ENCODE measurements around the gene FRMD4A. TPM values are rescaled to one million over a fixed set of nuclear protein-coding genes. Genes with fewer than 3 reads are reported as not detected.

FRMD4A gene
- total RNA-seq, 1 experiment from 2014 or later, result 19.6 TPM

GRCh38 chr10:13893926-13894325 is 436.8 kb downstream of the FRMD4A start:
- H2BK12ac ChIP-seq (ENCODE audit: insufficient read length, low read depth, low read length), result no peak overlapping the region
- no peak overlapping the region for H4K8ac ChIP-seq (replicated peaks; ENCODE audit: insufficient read length, low read depth, low read length)
- H3K18ac ChIP-seq (ENCODE audit: insufficient read length, low read depth, low read length), result no peak overlapping the region
- no peak overlapping the region for H3K56ac ChIP-seq (ENCODE audit: insufficient read length, low read depth, low read length)
- H3K27me3 Mint-ChIP-seq (ENCODE audit: low read depth), result peaks cover 37% of the 10 kb centered on the region
- H4K5ac ChIP-seq (ENCODE audit: insufficient read length, low read depth, low read length), result no peak overlapping the region
- H2AFZ ChIP-seq (ENCODE audit: low read length), result no peak overlapping the region
- peaks cover 37 to 42% of the 10 kb centered on the region in 2 experiments for H3K4me1 Mint-ChIP-seq
- H3K79me1 ChIP-seq (ENCODE audit: insufficient read depth, low read depth, low read length, poor library complexity, severe bottlenecking), result no peaks in the 10 kb centered on the region
- H3K79me2 ChIP-seq (ENCODE audit: insufficient read depth, low read length), result peaks cover 9% of the 10 kb centered on the region; the same call in 1 of the 2 replicates
- DNase-seq, result no peak
- no peaks in the 10 kb centered on the region; the same call in 1 of the 2 replicates for H3K27me3 ChIP-seq (ENCODE audit: insufficient read depth, low read length)
- H3T11ph ChIP-seq (ENCODE audit: low read length), result no peak overlapping the region
- no peak overlapping the region for H4K91ac ChIP-seq (ENCODE audit: insufficient read length, low read depth, low read length)
- no peak overlapping the region for H3K4me2 ChIP-seq (ENCODE audit: insufficient read depth, insufficient read length, low read length)
- H3K4me1 ChIP-seq (ENCODE audit: insufficient read depth, low read length), result peaks cover 4% of the 10 kb centered on the region; the same call in 1 of the 2 replicates
- no peak overlapping the region for H2BK15ac ChIP-seq (ENCODE audit: low read depth, low read length)
- peaks cover 0 to 1% (median 0%) of the 10 kb centered on the region in 3 experiments; a peak in 1 of 7 replicates for H3K36me3 Mint-ChIP-seq (ENCODE audit: insufficient read depth in 1 of 3, low read depth in 3 of 3)
- H3K4me3 Mint-ChIP-seq, result peak overlapping the region in 1 of 2 experiments; percentile 58; a peak in 1 of 5 replicates
- H3K4ac ChIP-seq (ENCODE audit: low read depth, low read length), result no peak overlapping the region
- no peak overlapping the region for H2BK120ac ChIP-seq (ENCODE audit: low read depth, low read length, poor library complexity, severe bottlenecking)
- peaks cover 2 to 5% of the 10 kb centered on the region in 2 experiments; a peak in 2 of 5 replicates for H3K9me3 Mint-ChIP-seq
- no peak overlapping the region for H3K14ac ChIP-seq (ENCODE audit: insufficient read depth, low read length)
- no peak overlapping the region for H3K27ac Mint-ChIP-seq
- WGBS (ENCODE audit: extremely low coverage, insufficient read length, low lambda C conversion rate), result no CpG with 5 or more reads among the region's 4 CpGs
- H3K9ac ChIP-seq (ENCODE audit: extremely low read depth, insufficient read length, low read length), result no peak overlapping the region
- no peak overlapping the region for H2BK20ac ChIP-seq (ENCODE audit: low read depth, low read length, poor library complexity, severe bottlenecking)
- H3K27ac ChIP-seq (ENCODE audit: insufficient read length, low read depth, low read length), result no peak overlapping the region
- no peaks in the 10 kb centered on the region for H4K20me1 ChIP-seq (ENCODE audit: control insufficient read depth, insufficient read depth, insufficient read length)
- H3K23ac ChIP-seq (ENCODE audit: insufficient read length, low read depth, low read length), result no peak overlapping the region
- H3K23me2 ChIP-seq (ENCODE audit: insufficient read length, low read depth, low read length, poor library complexity, severe bottlenecking), result peaks cover 14% of the 10 kb centered on the region
- no peak for TF ChIP-seq CTCF (conservative IDR thresholded peaks at IDR 0.05)
- H2BK5ac ChIP-seq (ENCODE audit: insufficient read length, low read length), result no peak overlapping the region
- H2AK5ac ChIP-seq (ENCODE audit: insufficient read length, low read length), result no peak overlapping the region
- no peaks in the 10 kb centered on the region for H3K9me3 ChIP-seq (ENCODE audit: control insufficient read depth, low read depth, low read length)

Measured in H9 (cell line).